B cell (primary cell): ENCODE data around the gene SRR.

Experiments
- CTCF ChIP-seq: fragments of 200-600 bp; IDR thresholded peaks from one replicate; pipeline ENCODE4 v1.8.0; 2022; ENCODE audit warnings: antibody characterized with exemption, mild to moderate bottlenecking
- EZH2 ChIP-seq: IDR thresholded peaks from 2 replicates; pipeline ENCODE4 v1.6.1; 2012; ENCODE audit warnings: borderline replicate concordance, low read depth, mild to moderate bottlenecking, moderate library complexity, low read length; ENCODE audit not compliant: insufficient read depth, poor library complexity, severe bottlenecking

- TF ChIP-seq CTCF = no peak
- TF ChIP-seq EZH2 = no peak
Measured at GRCh38 chr17:2336215-2336851, 32.6 kb downstream of the SRR start, which contains the start of gene TSR1.
